K562 (cell line): ENCODE results near the gene NRM. TPM values are rescaled to one million over a fixed set of nuclear protein-coding genes. Genes with fewer than 3 reads are reported as not detected.
A peak's percentile ranks its signal among the peaks of the same experiment; 100 is the strongest.

Experiments used
- ARID3B ChIP-seq: fragments of 250-450 bp; sonication (Bioruptor Pico); IDR thresholded peaks from 2 replicates; pipeline ENCODE4 v1.4.0; 2020; ENCODE audit warnings: borderline replicate concordance
- FOXM1 ChIP-seq, 2 experiments: fragments of 450-650 bp in 1 of 2; sonication (generic) in 1 of 2; formaldehyde crosslinking in 1 of 2; IDR thresholded peaks; 2 replicates each; pipeline versions ENCODE4 v1.6.1 to v1.9.0; 2017 to 2022; ENCODE audit warnings: low read depth in 2 of 2, mild to moderate bottlenecking in 2 of 2, missing genetic modification reagents in 1 of 2, moderate library complexity in 1 of 2
- MGA ChIP-seq: fragments of 450-650 bp; IDR thresholded peaks from 2 replicates; pipeline ENCODE4 v1.6.1; 2016; ENCODE audit warnings: mild to moderate bottlenecking, moderate library complexity
- MXD1 ChIP-seq: fragments of 250-450 bp; sonication (Bioruptor Pico); IDR thresholded peaks from 2 replicates; pipeline ENCODE4 v1.8.0; 2021; ENCODE audit warnings: borderline replicate concordance, mild to moderate bottlenecking, moderate library complexity; ENCODE audit not compliant: poor library complexity, severe bottlenecking
- ZBTB7A ChIP-seq: IDR thresholded peaks from 2 replicates; pipeline ENCODE4 v1.6.1; 2011; ENCODE audit warnings: low read depth, mild to moderate bottlenecking, low read length, moderate library complexity, borderline replicate concordance; ENCODE audit not compliant: control insufficient read depth
- ZKSCAN8 ChIP-seq: fragments of 200-800 bp; sonication (Bioruptor generic); IDR thresholded peaks from 2 replicates; pipeline ENCODE4 v1.6.1; 2016; ENCODE audit warnings: missing genetic modification characterization, missing compliant biosample characterization
- ZNF707 ChIP-seq: fragments of 250-450 bp; sonication (Bioruptor Pico); conservative IDR thresholded peaks from 2 replicates; pipeline ENCODE4 v1.8.0; 2022; ENCODE audit warnings: inconsistent platforms, mild to moderate bottlenecking, moderate library complexity
- polyA plus RNA-seq, 8 experiments: library from polyadenylated mRNA; depleted of rRNA in 4 of 8; stranded (reverse) in 5 of 8; unstranded in 3 of 8; fragments of >200 nt; fragmentation: Nextera tagmentation in 2 of 8; fragmentation: Illumina TruSeq in 1 of 8; extraction: Ambion mirVana in 2 of 8; extraction: Trizol in 1 of 8; gene quantifications; 2 replicates each; pipeline versions ENCODE4 v1.2.1 to v1.2.3, GENCODE V29; 2011 to 2014; ENCODE audit warnings: inconsistent platforms in 1 of 8, missing spikeins in 1 of 8
- total RNA-seq, 7 experiments: library from RNA; depleted of rRNA in 6 of 7; stranded (reverse); fragments of >200 nt in 6 of 7; fragmentation: Illumina TruSeq in 2 of 7; extraction: Trizol in 2 of 7; gene quantifications; 2 replicates each; pipeline versions ENCODE4 v1.2.1 to v1.2.3, GENCODE V29; 2011 to 2021; ENCODE audit warnings: low replicate concordance in 1 of 7
- TF ChIP-seq, protein P1 (sequence below): fragments of 200-800 bp; sonication (Bioruptor generic); IDR thresholded peaks from 2 replicates; pipeline ENCODE4 v1.6.1; 2017; ENCODE audit warnings: missing genetic modification characterization, missing compliant biosample characterization

Gene NRM
- total and polyA plus RNA-seq, 9 of the 15 experiments (the other 6 are each of a cell fraction or from before 2014, with no cell fraction given) = 9.7 to 58.2 (median 18.1) TPM

DNA sequence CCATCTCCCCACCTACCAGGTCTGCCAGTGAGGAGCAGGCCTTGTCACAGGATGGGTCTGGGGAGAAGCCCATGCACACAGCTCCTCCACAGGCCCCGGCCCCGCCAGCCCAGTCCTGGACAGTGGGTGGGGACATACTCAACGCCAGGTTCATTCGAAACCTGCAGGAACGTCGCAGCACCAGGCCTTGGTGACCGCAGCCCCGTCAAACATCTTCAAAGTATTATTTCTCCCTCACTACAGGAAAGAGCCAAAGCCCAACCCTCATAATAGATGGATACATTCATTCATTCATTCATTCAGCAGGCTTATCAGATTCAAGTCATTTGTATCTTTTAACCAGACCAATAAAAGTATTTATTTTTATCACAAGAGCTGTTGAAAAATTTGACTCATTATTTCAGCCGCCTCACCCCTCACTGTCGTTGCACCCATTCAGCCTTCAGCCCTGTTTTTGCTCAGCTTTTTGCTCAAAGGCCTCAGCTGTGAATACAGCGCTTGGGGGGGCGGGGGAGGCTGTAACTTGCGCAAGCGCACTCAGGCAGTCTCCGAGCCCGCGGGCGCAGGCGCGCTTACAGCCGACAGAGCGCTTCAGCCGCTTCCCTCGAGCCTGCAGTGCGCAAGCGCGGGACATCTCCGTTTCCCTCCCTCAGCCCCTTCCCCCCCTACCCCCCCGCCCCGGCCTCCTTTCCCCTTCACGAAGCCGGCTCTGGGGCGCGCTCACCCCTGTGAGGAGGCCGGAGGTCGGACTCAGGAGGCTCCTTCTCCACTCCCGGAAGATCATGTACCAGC is 44.1 kb downstream of the NRM start, which contains the start of gene C6orf136 (continued):
- TF ChIP-seq ARID3B (CRISPR knock-in tag) (no peak), FOXM1 (IDR thresholded peaks at IDR 0.05; ENCODE audit: low read depth) (0 out of 2 replicates have a peak, but pooled peaks have one; percentile 23), FOXM1 (CRISPR knock-in tag; IDR thresholded peaks at IDR 0.05; ENCODE audit: low read depth) (no peak), ZKSCAN8 (CRISPR knock-in tag) (no peak), MXD1 (CRISPR knock-in tag) (peak; percentile 16), ZNF707 (CRISPR knock-in tag) (no peak), MGA (peak; percentile 20; the same call in 1 of the 2 replicates), ZBTB7A (no peak)
- TF ChIP-seq, protein P1, sequence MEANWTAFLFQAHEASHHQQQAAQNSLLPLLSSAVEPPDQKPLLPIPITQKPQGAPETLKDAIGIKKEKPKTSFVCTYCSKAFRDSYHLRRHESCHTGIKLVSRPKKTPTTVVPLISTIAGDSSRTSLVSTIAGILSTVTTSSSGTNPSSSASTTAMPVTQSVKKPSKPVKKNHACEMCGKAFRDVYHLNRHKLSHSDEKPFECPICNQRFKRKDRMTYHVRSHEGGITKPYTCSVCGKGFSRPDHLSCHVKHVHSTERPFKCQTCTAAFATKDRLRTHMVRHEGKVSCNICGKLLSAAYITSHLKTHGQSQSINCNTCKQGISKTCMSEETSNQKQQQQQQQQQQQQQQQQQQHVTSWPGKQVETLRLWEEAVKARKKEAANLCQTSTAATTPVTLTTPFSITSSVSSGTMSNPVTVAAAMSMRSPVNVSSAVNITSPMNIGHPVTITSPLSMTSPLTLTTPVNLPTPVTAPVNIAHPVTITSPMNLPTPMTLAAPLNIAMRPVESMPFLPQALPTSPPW (CRISPR knock-in tag) = peak; percentile 98
